ENCODE results near the gene PPP1R12B.
"Not testable (repeated sequence)": the region's sequence is repeated elsewhere in the genome, so short reads cannot be mapped to it uniquely, and the experiment has no call there.

The PPP1R12B gene

GRCh38 chr1:202488178-202488649 is 139.7 kb downstream of the PPP1R12B start:
- not testable (repeated sequence) for DNase-seq (ENCODE audit: low spot score)

GRCh38 chr1:202489101-202489500 is 140.6 kb downstream of the PPP1R12B start:
- not testable (repeated sequence) for DNase-seq (ENCODE audit: low spot score)

- DNase-seq (ENCODE audit: low spot score) = not testable (repeated sequence)
These were observed 144.6 kb downstream of the PPP1R12B start for GRCh38 chr1:202493112-202493511.

- DNase-seq (ENCODE audit: low spot score) = no peak
These were observed 150.0 kb downstream of the PPP1R12B start for GRCh38 chr1:202498542-202498941.

GRCh38 chr1:202499997-202500396 is 151.5 kb downstream of the PPP1R12B start:
- DNase-seq (ENCODE audit: low spot score) = not testable (repeated sequence)

GRCh38 chr1:202501281-202501680 is 152.8 kb downstream of the PPP1R12B start:
- DNase-seq (ENCODE audit: low spot score) = peak; percentile 42

- peak; percentile 11 for DNase-seq (ENCODE audit: low spot score)
These were observed 156.9 kb downstream of the PPP1R12B start for GRCh38 chr1:202505356-202505755.

GRCh38 chr1:202505880-202506575 is 157.5 kb downstream of the PPP1R12B start:
- DNase-seq (ENCODE audit: low spot score) = not testable (repeated sequence)

GRCh38 chr1:202508863-202509262 is 160.4 kb downstream of the PPP1R12B start:
- not testable (repeated sequence) for DNase-seq (ENCODE audit: low spot score)

- not testable (repeated sequence) for DNase-seq (ENCODE audit: low spot score)
These were observed 165.4 kb downstream of the PPP1R12B start for GRCh38 chr1:202513875-202514274.

GRCh38 chr1:202516434-202516877 is 168.0 kb downstream of the PPP1R12B start:
- DNase-seq (ENCODE audit: low spot score) = no peak

GRCh38 chr1:202517146-202517545 is 168.6 kb downstream of the PPP1R12B start:
- DNase-seq (ENCODE audit: low spot score) = not testable (repeated sequence)

GRCh38 chr1:202518180-202518579 is 169.7 kb downstream of the PPP1R12B start:
- DNase-seq (ENCODE audit: low spot score) = not testable (repeated sequence)

- not testable (repeated sequence) for DNase-seq (ENCODE audit: low spot score)
These were observed 170.4 kb downstream of the PPP1R12B start for GRCh38 chr1:202518905-202519304.

- DNase-seq (ENCODE audit: low spot score) = not testable (repeated sequence)
These were observed 171.8 kb downstream of the PPP1R12B start for GRCh38 chr1:202520129-202520856.

- DNase-seq (ENCODE audit: low spot score) = not testable (repeated sequence)
These were observed 172.3 kb downstream of the PPP1R12B start for GRCh38 chr1:202520857-202521216.

- not testable (repeated sequence) for DNase-seq (ENCODE audit: low spot score)
These were observed 173.0 kb downstream of the PPP1R12B start for GRCh38 chr1:202521484-202521883.

GRCh38 chr1:202521886-202522285 is 173.4 kb downstream of the PPP1R12B start:
- no peak for DNase-seq (ENCODE audit: low spot score)

- not testable (repeated sequence) for DNase-seq (ENCODE audit: low spot score)
These were observed 177.6 kb downstream of the PPP1R12B start for GRCh38 chr1:202526056-202526455.

GRCh38 chr1:202528096-202528722 is 179.7 kb downstream of the PPP1R12B start:
- DNase-seq (ENCODE audit: low spot score) = not testable (repeated sequence)

GRCh38 chr1:202530686-202531085 is 182.2 kb downstream of the PPP1R12B start:
- not testable (repeated sequence) for DNase-seq (ENCODE audit: low spot score)

- no peak for DNase-seq (ENCODE audit: low spot score)
These were observed 182.9 kb downstream of the PPP1R12B start for GRCh38 chr1:202531472-202531811.
